NCI-H2196 (cell line): ENCODE results near the gene LYZ.

Source experiments
- DNase-seq: peaks from one replicate; lab custom pipeline; 2025; ENCODE audit not compliant: unreplicated experiment; lab: John Stamatoyannopoulos, UW

The LYZ gene

DNA sequence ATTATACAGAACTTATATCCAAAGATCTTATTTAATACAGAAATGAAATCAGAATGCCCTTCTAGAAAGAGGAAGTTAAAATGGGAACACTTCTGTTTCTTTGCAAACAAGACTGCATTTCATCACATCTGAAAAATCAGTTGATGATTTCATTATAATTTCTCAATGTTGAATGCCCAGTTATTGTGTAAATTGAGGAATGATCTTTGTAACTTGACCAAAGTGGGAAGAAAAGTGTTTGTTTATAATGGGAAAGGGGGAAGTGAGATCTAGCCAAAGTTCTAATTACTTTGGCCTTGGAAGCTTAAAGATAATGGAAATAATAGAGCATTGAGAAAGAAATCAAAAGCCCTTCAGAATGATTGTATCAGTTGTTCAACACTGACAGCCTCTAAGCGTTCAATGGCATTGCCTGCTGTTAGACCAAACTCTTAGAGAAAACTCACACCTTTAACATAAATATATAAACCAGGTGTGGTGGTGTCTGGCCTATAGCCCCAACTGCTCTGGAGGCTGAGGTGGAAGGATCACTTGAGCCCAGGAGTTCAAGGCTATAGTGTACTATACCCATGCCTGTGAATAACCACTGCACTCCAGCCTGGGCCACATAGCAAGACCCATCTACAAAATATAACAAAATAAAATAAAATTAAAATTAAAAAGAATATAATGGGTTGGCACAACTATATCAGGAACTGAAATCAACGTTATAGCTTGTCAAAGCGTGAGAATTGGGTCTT is 9.9 kb upstream of the LYZ start:
- DNase-seq, result no peak

GRCh38 chr12:69338936-69339335 is 9.2 kb upstream of the LYZ start:
- DNase-seq, result no peak

GRCh38 chr12:69339999-69340398 is 8.2 kb upstream of the LYZ start:
- DNase-seq, result no peak

DNA sequence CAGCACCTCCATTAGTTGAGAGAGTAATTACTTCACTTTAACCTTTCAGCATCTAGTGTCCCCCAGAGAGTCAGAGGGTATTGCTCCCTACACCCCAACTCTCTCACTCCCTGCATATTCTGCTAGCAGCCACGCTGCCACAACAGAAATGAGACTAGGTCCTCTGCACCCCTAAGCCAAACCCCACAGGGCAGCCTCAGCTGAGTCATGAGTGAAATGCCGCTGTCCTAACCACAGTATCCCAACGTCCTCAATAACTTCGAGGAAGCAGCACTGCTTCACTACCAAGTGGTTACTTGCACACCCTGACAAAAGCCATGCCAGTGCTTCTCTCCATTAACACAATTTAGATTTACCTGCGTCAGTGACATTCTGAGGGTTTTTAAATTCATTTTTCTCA is 6.9 kb upstream of the LYZ start:
- no peak for DNase-seq

DNA sequence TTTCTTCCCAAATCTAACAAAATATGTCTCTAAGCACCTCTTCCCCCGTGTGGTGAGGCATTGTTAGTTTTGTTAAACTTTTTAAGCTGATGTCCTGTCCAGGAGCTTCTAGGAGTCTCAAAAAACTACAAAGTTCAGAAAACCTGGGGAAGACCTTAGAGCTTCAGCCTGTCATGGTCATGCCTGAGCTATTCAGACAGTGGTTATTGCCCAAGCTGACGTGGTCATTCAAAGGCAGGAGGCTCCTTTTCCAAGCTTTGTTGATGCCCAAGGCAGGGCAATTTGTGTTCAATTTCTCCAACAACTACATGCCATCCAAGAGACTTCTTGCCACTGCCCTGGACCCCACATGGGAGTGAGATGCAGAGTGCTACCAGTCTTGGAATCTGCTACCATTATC is 5.8 kb upstream of the LYZ start:
- no peak for DNase-seq

DNA sequence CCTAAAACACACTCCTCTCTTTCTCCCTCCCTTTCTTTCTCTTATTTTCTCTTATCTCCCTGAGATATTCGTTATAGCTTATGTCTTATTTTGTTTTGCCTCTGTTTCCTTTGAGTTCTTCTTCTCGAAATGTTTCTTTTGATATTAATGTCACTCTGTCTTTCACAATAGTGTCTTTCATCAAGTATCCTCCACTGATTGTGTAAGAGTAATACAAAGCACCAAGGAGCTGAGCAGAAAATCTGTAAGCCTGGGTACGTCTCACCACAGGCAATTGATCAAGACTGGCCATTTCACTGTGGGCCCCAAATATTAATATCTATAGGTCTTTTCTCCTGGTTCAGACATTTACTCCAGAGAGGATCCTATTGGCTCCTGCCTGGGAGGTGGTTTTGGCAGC is 4.8 kb upstream of the LYZ start:
- no peak for DNase-seq

- DNase-seq, result no peak
Observed at GRCh38 chr12:69343885-69344612, 4.1 kb upstream of the LYZ start.

DNA sequence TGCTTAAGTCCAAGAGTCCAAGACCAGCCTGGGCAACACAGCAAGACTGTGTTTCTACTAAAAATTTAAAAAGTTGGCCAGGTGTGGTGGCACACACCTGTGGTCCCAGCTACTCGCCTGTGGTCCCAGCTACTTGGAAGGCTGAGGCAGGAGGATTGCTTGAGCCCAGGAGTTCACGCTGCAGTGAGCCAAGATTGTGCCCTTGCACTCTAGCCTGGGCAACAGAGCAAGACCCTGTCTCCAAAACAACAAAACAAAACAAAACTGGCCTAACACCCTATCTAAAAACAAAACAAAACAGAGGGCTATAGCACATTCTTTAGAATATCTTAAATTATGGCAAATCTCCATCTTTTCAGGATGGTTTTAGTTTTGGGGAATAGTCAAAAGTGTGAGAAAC is 3.1 kb upstream of the LYZ start:
- DNase-seq, result no peak

- no peak for DNase-seq
Observed at GRCh38 chr12:69345742-69346141, 2.4 kb upstream of the LYZ start.

GRCh38 chr12:69350002-69350626 is 1.9 kb downstream of the LYZ start:
- DNase-seq, result no peak

- DNase-seq, result no peak
Observed at GRCh38 chr12:69350777-69351176, 2.6 kb downstream of the LYZ start.

- no peak for DNase-seq
Observed at GRCh38 chr12:69351462-69352236, 3.5 kb downstream of the LYZ start.

DNA sequence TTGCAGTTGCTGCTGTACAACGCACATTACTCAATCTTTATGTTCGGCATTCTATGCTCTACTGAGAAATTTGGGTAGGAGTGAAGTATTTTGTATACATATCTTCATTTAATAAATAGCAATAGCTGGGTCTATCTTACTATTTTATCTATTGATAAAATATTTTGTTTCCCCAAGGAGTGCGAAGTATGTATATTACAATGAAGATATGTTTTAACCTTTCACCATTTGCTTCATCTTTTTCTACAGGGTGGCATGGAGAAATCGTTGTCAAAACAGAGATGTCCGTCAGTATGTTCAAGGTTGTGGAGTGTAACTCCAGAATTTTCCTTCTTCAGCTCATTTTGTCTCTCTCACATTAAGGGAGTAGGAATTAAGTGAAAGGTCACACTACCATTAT is 4.7 kb downstream of the LYZ start:
- DNase-seq, result no peak

DNA sequence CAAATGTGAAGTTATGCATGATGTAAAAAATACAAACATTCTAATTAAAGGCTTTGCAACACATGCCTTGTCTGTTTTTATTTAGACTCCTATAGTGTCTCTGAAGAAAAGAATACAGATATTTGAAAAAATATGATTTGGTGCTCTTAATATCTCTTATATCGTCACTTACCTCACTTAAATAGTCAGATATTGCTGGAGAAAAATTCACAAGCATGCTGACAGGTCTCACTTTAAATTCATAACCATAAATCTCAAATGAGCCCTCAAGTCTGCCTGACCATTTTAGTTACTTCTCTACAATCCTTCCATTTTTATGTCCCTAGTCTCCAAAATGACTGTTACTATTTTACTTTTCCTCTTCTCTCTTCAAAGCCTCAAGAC is 6.0 kb downstream of the LYZ start:
- DNase-seq, result no peak

DNA sequence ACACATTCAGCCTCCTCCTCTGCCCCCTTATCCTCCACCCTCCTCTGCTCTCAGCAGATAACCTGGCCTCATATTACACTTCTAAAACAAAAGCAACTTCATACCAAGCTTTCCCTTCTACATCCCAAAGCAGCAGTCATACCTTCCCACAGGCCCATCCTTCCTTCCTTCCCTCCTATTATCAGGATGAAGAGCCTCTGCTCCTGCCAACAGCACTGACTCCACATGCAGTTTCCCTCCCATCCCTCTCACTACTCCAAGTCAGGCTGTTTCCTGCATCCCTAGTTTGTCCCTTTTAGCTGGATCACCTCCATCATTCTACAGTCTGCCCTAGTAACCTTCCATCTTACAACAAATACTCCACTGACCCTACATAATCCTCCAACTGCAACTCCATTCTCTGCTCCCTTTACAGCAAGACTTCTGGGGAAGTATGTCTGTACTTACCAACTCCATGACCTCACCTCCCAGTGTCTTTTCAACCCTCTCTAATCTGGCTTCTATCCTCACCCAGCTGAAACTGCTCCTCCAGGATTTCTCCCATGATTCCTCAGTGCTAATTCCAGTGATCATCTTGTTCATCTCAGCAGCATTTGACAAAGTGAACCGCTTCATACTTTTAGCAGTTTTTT is 6.5 kb downstream of the LYZ start:
- DNase-seq, result no peak

DNA sequence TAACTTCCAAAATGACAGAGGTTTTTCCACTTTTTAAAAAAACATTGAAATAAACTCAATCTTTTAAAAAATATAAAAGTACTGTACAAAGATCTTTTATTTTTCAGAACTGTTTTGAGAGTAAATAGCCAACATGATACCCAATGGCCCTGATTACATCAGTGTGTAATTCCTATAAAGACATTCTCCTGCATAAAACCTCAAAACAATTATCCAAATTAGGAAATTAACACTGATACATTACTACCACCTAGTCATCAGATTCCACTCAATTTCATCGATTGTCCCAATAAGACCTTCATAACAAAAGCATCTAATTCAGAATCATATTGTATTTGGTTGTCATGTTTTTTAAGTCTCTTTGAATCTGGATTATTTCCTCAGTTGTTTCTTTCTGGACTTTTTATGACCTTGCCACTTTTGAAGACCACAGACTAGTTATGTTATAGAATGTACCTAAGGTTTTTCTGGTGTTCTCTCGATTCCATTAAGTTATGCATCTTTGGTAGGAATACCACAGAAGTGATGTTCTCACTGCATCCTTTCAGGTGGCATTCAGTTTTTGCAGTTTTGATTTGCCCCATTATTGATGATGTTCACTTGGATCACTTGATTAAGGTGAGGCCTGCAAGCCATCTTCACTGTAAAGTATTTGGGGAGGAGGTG is 7.3 kb downstream of the LYZ start:
- no peak for DNase-seq

GRCh38 chr12:69359531-69360347 is 11.6 kb downstream of the LYZ start, which contains the start of gene YEATS4:
Gene YEATS4, plus strand, starts transcription at chr12:69359743. Its CDS starts 230 bp downstream, at chr12:69359973.
- peak; percentile 99 for DNase-seq

DNA sequence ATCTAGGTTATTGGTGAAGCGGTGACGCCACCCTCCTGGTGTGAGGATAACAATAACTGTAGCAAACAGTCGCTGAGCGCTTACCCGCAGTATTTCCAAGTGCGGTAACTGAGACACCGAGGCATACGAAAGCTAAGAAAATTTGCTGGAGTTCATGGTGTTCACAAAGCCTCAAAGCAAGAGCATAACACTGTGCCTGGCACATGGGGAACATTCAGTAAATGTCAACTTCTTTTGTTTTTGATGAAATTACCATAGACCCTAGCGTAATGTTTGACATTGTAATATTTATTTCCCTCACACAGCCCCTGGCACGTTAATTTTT is 12.1 kb downstream of the LYZ start:
- DNase-seq, result no peak

- DNase-seq, result no peak
Observed at GRCh38 chr12:69366796-69367195, 18.6 kb downstream of the LYZ start.

DNA sequence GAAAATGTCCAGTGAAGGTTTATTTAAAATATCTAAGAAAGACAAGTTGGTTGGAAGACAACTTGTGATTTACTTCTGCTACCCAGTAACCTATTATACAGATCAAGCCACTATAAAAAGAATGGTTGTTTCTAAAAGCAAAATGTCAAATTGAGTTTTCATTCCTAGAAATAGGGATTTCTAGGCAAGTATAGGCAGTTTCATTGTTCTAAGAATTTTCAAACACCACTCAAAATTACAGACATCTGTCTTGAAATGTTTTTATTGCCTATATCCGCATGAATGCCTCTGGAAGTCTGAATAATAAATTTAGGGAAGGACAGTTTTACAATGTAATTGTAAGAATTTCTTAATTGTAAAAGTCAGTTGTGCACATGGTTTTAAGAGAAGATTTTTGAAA is 20.0 kb downstream of the LYZ start:
- no peak for DNase-seq
